GM18907 (cell line): ENCODE results near the gene PRKAG2.
"Not testable (repeated sequence)": the region's sequence is repeated elsewhere in the genome, so short reads cannot be mapped to it uniquely, and the experiment has no call there.

ENCODE experiments used
- ATAC-seq: cut with Tn5 transposase; IDR thresholded peaks from one replicate; pipeline ENCODE4 v1.9.1; 2021; ENCODE audit warnings: mild to moderate bottlenecking, moderate library complexity; ENCODE audit not compliant: unreplicated experiment

The PRKAG2 gene

DNA sequence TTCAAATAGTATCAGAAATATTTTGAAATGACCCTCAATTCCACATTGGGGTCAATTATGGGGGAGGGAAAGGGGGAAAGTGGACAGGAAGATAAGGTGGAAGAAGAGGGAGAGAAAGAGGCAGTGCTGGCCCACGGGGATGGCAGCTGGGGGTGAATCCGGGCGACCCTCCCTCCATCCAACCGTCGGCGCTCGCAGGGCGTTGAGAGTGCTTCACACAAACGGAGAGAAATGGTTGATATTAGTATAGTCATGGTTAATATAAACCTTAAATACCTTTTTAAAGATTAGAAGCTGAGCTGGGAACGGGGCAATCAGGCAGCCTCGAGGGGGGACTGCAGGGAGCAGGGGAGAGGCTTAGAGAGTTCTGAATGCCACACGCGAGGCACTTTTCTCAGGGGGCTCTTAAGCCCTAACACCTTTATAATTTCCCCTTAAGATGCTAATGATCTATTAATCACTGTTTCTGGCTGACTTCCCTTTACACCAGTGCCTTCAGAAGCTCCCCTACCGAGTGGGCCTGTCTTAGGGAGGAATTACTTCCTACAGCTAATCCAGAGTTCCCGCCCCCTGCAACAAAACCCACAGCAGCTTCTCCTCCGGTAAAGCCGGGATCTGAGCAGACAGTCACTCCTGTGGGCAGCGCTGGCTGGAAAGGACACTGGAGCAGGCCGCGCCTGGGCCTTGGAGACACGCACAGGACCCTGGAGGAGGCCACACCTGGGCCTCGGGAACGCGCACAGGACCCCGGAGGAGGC lies 39.5 kb downstream of the PRKAG2 start:
- ATAC-seq, result no peak

DNA sequence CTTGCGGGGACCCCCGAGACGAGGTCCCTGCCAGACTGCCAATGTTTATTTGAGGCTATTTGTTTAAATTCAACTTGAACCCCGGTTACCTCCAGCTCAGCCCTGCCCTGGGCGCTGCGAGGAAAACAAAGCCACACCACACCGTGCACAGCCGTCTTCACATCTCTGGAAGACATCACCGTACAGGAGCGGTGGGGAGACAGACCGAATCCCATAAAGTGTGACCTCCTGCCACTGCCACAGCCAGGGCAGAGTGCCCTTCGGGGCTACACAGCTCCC lies 40.0 kb downstream of the PRKAG2 start:
- no peak for ATAC-seq

DNA sequence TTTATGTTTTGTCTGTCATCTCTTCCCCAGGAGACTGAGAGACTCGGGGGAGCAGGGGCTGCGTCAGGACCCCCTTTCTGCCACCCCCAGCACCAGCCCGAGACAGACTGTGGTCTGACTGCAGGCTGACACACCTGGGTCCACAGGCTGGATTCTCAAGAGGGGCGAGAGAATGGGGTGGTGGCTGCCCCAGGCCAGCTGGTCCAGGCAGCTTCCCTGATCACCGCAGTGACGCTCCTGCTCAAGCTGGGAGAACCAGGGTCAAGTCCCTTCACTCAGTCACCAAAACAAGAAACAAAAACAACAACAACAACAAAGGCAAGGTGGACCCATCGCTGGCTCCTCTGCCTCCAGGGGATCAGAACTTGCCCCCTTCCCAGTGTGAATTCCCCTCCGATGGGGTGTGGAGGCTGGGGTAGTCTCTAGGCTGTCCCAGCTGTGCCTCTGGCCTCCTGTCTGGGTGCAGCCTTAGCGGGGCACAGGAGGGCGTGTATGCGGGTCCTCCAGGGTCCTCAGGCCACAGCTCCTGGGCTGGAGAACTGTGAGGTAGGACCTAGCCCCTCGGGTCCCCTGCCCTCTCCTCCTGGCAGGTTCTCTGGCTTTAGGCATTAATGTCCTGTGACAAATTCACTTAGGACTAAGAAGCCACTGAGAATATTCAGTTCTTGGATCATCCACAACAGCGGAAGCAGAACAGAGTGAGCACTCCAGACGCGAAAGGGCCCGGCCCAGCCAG lies 40.6 kb downstream of the PRKAG2 start:
- ATAC-seq, result no peak

DNA sequence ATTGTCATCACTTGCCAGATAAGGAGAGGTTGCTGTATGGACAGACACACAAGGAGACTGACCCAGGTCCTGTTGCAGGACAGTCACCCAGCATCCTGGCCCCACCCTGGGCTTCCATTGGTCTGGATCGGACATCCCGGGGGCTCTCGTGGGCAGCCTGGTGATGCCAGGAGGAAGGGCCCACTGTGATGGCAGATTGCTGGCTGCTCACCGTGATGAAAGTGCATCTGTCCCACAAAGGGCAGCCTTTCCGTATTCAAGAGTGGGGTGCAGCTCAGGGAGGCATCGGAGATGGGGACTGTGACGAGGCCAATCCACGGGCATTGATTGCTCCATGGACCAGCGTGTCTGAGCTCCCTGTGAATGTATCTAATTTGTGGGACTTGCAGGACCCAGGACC lies 41.3 kb downstream of the PRKAG2 start:
- no peak for ATAC-seq

DNA sequence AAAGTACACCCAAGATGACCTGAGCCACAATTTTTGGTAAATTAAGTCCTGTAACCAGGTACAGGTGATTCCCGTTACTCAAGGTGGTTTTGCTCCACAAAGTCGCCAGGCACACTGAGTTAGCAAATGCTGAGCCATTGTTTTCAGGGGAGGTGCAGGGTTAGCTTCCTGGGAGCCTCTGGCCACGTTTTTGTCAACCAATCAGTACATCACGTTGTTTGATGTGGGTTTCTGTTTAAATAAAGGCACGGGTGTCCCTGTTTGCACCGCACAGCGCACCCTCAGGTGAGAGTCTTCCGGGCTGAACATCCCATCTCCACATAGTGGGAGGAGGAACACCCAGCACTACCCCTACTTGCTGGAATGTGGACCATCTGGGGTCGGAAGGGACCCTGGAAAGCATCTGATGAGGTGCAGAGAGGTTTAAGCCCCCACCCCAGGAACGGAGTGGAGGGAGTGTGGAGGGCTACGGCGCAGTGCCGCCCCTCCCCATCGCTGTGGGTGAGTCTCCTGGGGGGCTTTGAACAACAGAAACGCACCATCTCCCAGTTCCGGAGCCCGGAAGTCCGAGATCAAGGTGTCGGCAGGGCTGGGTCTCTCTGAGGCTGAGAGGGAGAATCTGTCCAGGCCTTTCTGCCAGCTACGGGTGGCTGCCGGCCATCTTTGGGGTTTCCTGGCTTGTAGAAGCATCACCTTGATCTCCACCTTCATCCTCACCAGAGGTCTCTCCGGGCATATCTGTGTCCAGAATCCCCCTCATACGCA lies 42.5 kb downstream of the PRKAG2 start:
- no peak for ATAC-seq

DNA sequence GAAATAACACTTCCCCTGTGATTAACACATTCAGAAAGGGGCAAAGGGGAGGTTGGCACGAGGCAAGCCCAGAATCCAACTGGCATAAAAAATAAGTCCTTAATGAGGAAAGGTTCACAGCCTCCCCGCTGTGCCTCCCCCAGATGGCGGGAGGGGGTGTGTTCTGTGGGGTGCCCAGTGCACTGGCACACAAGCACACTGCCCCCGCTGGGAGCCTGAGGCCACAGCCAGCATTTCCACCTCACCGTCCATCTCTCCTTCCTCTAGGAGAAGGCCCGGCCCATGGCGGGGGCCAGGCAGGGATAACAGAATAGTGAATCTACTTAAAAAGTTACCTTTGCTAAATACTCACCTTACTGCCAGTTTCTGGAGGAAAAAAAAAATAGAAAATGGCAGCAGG lies 43.2 kb downstream of the PRKAG2 start:
- ATAC-seq, result no peak

DNA sequence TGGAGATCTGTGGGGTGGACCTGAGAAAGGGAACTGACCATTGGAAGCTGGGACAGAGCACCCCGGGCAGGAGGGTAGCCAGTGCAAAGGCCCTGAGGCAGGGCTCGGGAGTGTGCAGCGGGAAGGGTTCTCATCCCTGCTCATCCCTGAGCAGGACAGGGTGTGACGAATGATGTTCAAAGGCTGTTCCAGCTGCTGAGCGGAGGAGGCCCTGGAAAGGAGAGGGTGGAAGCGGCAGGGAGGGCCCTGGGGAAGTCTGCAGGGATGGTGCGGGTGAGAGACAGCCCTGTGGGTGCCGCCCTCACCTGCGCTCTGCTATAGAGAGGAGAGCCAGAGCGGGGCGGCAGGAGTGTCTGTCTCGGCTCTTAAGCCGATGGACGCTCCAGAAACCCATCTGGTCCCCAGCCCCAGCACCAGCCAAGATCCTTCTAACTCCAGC lies 43.7 kb downstream of the PRKAG2 start:
- no peak for ATAC-seq

DNA sequence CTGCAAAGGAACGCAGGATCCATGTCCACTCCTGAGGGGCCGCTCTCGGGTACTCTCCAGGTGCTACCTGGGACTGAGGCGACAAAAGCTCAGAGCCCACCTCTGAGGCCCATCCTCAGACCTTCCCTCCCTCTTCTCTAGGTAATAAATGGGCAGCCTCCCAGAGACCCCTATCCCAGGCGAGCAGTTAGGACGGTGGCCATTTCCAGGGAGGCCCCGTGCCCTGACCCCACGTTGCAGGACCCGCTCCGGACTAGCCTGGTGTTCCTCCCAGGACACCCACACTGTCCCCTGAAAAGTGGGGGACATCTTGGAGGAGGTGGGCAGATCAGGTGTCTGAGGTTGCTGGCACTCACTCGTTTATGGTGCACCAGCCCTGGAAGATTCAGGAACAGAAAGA lies 44.3 kb downstream of the PRKAG2 start:
- ATAC-seq, result no peak

DNA sequence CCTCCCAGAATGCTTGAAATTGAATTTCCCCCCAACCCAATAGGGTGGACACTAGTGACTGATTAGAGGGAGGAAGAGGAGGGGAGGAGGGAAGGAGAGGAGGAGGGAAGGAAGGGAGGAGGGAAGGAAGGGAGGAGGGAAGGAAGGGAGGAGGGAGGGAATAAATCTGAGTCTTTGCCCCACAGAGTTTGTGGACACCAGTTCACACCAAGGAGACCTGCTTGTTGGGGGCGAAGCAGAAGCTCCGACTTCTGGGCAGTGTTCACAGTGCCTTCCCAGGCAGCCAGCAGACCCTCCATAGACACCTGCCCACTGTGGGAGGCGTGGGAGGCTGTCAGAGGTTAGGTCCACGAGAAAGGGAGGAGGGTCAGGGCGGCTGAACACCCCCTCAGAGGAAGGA lies 44.8 kb downstream of the PRKAG2 start:
- ATAC-seq, result no peak

DNA sequence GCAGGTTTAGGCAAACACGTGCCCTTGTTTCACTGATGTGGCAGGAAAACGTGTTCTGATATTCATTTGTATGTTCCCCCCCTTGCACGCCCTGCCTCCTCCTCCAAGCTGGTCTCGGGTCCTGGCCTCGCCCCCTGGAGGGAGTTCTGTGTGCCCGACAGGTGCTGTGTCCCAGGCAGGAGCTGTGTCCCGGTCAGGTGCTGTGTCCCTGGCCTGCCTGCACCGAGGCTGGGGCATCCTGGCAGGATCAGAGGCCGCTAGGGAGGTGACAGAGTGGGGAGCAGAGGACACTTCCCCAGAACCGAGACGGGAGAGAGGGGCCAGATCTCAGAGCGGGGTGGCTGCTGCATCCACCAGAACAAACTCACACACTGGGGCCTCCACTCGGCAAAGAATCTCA lies 45.3 kb downstream of the PRKAG2 start:
- ATAC-seq, result no peak

DNA sequence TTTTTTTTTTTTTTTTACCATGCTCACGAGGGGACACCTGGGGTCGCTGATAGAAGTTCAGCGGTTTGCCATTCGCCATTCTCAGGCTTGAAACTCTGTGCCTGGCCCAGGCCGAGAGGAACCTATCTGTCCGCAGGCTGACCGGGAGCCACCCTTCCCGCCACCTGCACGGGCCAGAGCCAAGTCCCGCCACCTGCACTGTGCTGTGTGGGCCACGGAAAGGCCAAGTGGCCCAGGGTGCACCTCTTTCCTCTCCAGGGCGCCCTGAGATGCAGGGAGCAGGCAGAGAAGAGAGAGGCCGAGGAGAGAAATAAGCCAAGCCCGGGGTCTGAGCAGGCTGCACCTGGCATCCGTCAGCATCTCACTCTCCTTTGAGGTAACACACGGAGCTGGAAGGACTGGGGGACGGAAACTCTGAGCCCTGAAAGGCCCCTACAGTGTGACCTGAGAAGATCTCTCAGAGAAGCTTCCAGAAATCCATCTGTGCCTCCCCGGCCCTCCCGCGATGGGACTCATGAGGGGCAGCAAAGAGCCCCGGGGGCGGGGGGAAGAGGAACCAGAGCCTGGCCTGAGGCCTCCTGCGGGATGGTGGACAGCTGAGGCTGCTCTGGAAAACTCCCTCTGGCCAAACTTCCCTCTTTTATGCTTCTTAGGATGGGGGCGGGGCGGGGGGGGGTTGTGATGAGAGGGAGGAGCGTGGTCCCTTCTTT lies 46.6 kb downstream of the PRKAG2 start:
- ATAC-seq, result no peak

DNA sequence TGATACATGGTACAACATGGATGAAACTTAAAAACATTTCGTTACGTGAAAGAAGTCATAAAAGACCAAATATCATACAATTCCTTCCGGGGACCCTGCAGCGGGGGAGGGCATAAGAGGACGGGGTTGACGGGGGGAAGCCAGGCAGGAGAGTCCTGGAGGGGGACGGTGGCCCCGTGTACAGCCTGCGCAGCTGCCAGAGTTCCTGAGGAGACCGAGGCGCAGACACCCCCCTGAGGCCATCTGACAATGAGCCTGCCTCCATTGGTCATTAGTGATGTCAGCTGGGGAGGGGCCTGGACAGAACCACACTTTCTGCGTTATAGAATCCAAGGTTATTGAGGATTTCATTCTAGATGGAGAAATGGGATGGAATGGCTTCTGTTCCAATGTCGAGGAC lies 47.2 kb downstream of the PRKAG2 start:
- no peak for ATAC-seq

DNA sequence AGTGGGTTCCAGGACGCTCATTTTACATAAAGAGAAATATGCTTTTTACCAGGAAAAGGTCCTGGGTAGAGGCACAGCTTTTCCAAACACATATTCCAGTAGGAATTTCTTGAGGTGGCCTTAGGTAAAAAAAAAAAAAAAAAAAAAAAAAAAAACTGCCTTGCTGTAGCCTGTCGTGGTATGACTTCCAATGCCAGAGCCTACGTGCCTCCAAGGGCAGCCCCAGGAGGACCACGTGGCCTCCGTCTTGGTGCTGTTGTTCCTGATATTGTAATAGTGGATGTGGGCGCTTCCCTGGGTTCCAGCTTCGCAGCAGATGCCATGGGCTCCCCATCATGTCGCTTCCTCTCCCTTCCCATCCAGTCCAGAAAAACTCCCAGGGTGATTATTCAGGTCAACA lies 49.3 kb downstream of the PRKAG2 start:
- ATAC-seq, result no peak

DNA sequence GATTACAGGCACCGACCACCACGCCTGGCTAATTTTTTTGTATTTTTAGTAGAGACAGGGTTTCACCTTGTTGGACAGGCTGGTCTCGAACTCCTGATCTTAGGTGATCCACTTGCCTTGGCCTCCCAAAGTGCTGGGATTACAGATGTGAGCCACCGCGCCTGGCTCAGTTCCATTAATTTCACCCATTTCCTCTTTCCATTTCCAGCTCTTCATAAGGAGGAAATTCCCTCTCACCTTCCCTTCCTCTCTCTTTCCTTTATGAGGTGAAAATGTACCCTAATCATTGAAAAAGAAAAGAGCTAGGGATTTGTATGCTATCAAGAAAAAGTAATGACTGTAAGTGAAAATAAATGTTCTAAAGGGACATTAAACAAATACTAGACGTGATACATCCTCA lies 50.6 kb downstream of the PRKAG2 start:
- not testable (repeated sequence) for ATAC-seq

DNA sequence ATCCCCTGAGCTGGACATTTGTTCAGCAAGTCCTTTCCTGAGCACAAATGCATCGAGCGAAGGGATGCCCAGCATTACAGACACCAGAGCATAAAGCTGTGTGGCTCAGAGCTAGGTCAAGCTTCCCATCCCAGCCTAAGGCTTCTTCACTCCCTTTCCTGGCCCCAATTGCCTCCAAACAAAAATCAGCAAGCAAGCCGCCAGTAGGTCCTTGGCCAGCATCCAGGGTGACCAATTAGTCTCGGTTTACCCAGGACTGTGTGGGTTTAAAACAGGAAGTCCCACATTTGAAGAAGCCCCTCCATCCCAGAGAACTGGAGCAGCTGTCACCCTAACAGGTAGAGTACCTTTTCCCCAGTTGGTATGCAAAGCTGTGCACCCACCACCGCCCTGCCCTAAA lies 51.2 kb downstream of the PRKAG2 start:
- ATAC-seq, result no peak

DNA sequence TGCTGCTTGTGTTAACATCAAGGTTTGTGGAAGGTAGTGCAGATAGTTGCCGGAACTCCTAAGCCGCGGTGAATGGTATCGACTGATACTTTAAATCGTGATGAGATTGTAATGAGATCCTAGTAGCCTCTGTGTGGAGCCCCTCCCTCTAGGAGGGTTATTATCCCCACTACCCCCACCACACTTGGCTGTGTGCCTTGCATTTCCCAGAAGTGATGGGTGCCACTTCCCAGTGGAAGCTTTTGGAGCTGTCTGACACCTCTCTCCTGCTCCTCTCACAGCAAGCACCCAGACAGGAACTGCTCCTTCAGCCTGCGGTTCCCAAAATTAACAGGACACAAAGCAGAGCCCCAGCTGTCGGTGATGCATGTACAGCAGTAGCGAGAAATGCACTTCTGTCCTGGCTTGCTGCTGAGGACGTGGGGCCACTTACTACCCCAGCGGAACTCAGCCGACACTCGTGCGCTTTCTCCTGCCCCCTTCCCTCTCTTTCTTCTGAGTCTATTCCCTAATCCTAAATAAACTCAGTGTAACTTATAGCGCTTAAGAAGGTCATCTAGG lies 52.5 kb downstream of the PRKAG2 start:
- ATAC-seq, result no peak

DNA sequence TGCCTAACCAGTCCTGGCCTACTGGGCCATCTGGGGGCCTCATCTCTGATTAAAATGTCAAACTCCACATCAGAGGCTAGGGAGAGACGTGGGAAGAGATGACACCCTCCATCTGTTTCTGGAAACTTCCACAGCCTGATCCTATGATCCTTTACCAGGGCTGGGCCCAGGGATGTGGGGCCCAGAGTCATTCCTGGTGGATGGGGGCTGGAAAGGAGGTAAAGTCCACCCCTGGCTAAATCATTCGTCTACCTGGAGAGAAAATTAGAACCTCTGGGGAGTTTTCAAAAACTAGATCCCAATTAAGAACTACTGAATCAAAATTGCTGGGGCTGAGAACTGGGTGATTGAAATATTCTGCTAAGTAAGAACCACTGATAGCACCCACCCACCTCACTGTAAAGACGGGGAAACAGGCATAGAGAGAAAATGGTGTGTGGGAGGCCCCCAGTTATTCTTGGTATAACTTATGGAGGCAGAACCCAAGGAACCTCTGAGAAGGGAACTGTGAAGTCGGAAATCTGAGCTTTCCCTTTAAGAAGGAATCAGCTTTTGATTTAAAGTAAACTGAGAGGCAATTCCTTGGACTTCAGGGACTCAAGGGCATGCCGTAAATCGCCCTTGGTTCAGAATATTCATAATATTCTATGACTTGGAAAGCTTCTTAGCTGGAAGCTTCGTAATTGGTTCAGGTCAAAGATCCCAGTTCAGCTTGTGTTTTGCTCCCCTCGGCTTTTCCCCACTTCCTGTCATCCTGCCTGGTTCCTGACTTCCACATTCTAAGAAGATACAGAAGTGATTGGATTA lies 53.1 kb downstream of the PRKAG2 start:
- no peak for ATAC-seq

DNA sequence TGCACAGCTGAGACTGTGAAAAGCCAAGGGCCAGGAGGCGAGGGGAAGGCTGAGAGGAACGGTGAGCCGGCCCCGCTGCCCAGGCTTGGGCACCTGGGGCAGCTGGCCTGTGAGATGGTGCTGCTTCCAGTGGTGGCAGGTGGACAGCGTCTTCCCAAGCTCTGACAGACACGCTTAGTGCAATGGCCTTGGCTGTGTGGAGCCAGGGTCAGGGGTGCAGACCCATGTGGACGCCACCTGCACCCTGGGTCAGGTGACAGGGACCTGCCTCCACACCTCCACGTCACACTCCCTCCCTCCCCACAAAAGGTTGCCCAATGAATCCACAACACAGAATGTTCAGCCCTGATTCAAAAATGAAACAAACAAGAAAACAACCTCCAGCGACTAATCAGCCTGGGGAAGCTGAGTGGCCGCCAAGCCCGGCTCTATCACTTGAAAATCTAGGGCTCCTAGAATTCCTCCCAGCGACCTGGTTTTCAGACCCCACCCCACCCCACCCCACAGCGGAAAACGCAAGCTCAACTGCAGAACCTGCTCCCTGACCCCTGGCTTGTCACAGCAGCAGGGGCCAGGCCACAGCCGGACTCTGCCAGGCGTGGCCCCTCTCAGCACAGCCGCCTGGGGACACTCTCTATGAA lies 54.3 kb downstream of the PRKAG2 start:
- ATAC-seq, result no peak

DNA sequence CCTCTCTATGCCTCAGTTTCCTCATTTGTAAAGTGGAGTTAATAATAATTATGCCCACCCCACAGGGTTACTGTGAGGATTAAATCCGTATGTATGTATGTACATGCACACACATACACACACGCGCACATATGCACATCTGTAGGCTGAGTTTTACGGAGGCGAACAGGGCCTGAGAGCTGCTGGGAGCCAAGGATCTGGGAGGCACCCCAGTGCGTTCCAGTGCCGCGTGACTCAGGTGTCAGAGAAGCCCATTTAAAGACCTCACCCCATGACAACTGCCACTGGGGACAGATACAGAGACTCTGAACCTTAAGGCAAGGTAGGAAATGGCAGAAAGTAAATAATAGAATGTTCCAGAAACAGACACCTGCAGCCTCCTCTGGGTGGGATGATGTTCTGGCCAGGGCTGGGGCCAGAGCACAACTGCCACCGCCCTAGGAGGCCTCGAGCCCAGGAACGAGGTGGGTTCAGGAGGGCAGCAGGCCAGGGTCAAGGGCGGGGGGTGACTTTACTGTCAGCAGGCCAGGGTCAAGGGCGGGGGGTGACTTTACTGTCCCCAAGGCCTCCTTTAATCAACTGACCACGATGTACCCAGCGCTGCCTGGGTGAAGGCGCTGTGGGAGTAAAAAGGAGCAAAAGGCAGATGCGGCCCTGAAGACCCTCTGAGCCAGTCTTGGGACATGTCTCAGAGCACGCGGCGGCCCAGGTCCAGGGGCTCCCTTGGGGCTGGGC lies 54.9 kb downstream of the PRKAG2 start:
- no peak for ATAC-seq
